Endometrial microvascular endothelial cells (primary cell): Measurements from ENCODE around the gene RNF130. TPM values are rescaled to one million over a fixed set of nuclear protein-coding genes. Genes with fewer than 3 reads are reported as not detected.

ENCODE experiments used
- in situ Hi-C: cut with HindIII; loops from 2 replicates; pipeline ENCODE4 v1.10.0; 2017; ENCODE audit warnings: low sequenced_read_pairs, low pct_unique_long_range_greater_than_20kb; ENCODE audit errors: inconsistent ontology term
- total RNA-seq: library from RNA; depleted of rRNA; stranded (reverse); fragments of >200 nt; gene quantifications from one replicate; pipeline ENCODE4 v1.2.3, GENCODE V29; 2015; ENCODE audit errors: inconsistent ontology term

The RNF130 gene
- total RNA-seq, 1 donor from 2014 or later: 66.7 TPM

DNA sequence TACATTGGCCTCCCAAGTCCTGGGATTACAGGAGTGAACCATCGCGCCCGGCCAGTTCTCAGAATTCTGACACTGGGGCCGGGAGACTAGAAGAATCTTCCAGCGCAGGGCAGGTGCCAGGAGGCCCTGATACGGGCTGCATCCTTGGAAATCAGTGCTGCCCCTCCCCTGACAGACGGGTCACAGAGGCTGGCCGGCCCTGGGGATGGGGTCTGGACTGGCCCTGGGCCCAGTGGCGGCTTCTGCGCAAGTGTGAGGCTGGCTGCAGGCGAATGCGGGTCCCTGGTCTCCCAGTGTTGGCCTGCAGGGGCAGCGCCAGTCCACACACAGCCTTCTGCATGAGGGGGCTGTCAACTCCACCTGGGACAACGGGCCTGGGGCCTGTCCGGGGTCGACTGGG is 163.0 kb downstream of the RNF130 start:
- in situ Hi-C loops: no loop called here

DNA sequence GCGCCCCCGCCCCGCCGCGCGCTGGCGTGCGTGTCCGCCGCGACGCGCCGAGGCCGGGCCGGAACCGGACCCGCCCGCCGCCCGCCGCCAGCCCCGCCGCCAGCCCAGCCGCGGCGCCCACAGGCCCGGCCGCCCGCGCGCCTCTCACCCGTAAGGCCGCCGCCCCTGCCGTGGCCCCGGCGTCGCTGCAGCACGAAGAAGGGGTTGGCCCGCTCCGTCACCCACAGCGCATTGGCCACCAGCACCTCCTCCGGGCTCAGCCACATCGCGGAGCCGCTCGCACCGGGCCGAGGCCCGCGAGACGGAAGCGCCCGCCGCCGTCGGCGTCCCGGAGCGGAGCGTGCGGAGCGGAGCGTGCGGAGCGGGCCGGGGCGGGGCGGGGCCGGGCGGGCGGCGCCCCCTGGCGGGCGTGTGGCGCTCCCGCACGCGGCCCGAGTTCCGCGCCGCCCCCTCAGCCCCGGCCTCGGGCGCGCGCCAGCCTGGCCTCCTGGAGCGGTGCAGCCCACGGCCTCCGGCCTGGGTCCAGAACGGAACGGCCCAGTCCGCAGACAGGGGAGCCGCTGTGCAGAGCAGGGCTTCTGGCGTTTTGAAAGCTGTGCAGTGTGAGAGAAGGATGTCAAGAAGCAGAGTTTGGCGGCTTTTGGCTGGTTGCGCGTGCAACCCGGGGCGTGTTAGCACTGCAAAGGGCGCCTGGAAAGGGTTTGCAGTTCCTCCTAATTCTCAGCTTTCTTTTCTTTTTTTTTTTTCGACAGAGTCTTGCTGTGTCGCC is 163.8 kb downstream of the RNF130 start, which contains the start of gene TBC1D9B:
Gene TBC1D9B, minus strand, starts transcription at position 342 of the 769 bp plus-strand sequence. Its CDS starts 76 bp downstream, at position 266.
- in situ Hi-C loops: no loop called here

DNA sequence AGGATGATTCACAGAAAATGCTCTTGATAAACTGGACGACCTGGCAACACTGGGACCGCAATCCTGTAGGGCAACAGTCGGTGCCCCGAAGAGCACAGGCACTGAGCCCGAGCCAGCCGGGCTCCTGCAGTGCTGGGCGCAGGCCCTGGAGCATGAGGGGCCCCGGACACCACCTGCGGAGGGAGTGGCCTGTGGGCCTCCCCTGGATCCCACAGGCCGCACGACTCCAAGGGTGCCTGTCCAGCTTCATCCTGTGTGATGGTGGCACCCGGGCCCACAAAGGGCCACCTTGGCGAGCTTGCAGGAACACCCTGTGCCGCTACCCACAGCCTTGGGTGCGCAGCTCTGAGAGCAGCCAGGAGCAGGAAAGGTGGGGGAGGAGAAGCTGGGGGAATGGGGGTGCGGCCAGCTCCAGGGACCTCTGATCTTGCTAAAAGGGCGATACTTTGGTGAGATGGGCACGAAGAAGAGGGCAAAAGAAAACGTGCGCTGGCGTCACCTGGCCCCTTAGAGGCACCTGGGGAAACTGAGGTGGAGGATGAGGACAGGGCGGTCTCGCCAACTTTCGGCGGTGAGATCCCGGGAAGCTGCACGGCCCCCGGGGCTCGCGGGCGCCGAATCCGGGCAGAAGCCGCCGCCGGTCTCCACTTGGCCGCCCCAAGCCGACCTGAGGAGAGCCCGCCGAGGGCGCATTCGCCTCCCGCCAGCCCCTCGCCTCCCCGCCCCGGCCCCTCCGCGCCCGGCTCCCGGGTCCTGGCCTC is 164.6 kb downstream of the RNF130 start:
- in situ Hi-C loops: no loop called here

DNA sequence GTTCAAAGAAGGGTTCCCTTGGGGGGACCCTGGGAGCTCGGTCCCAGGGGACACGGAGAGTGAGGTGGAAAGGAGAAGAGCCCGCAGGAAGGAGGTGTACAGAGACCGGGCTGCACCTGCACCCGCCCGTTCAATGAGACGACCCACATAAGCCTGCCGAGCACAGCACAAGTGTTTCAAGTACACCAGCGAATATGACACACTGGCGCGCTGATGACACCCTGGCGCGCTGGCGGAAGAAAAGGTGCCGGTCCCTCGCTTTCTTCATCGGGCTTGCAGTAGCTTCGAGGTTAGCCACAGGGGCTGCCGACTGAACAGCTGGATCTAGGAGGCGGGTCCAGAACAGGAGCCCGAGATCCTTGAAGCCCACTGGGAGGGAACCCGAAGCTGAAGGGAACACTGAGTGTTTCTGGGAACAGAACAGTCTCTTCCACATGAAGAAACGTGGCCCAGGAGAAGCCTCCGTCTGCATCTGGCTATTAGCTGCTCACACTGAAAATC is 165.2 kb downstream of the RNF130 start:
- in situ Hi-C loops: no loop called here

DNA sequence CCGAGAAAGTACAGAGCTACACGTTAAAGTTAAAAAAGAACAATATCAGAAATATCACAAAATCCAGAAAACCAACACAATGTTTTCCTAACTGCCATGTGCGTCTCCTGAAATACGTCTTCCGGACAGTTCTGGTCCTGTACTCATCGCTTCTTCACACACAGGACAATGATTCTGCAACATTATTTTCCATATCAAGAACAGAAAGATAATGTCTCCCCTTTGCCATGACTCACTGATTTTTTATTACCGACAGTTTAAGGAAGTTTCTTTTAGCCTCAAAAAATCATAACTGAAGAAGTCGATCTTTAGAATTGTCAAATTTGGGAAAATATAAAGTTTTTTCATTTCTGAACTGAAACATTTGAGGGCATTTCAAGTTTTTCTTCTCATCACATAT is 166.4 kb downstream of the RNF130 start:
- in situ Hi-C loops: no loop called here

Other genes with a start within 250 kb of the RNF130 start
- gene MRNIP, start 212.9 kb downstream of the RNF130 start, total RNA-seq: 31.4 TPM
- gene TBC1D9B, start 163.9 kb downstream of the RNF130 start, total RNA-seq: 73.8 TPM
- gene RASGEF1C, start 137.5 kb upstream of the RNF130 start, total RNA-seq: not detected
- gene MAPK9, start 220.3 kb upstream of the RNF130 start, total RNA-seq: 26.7 TPM